ENCODE measurements around the gene YBX3.

The YBX3 gene

GRCh38 chr12:10668526-10668925 is 54.6 kb downstream of the YBX3 start:
- TF ChIP-seq CTCF (IDR thresholded peaks at IDR 0.05), result no peak

DNA sequence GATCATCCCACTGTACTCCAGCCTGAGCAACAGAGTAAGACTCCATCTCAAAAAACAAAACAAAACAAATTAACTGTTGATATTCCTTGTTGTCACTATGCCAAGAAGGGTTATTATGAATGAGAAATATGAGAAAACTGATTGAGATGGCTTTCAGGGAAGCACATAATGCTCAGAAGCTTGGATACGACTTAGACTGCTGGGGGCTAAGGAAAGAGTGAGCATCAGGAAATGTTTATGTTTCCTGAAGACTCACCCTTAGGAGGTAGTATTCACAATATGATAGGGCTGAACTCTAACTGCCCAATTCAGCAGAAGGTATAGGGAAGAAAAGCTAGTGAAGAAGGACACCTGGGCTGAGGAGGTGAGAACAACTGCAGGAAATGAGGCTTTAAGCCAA is 55.5 kb downstream of the YBX3 start:
- TF ChIP-seq CTCF (IDR thresholded peaks at IDR 0.05), result no peak

GRCh38 chr12:10664499-10664898 is 58.6 kb downstream of the YBX3 start:
- no peak for TF ChIP-seq CTCF (IDR thresholded peaks at IDR 0.05)

DNA sequence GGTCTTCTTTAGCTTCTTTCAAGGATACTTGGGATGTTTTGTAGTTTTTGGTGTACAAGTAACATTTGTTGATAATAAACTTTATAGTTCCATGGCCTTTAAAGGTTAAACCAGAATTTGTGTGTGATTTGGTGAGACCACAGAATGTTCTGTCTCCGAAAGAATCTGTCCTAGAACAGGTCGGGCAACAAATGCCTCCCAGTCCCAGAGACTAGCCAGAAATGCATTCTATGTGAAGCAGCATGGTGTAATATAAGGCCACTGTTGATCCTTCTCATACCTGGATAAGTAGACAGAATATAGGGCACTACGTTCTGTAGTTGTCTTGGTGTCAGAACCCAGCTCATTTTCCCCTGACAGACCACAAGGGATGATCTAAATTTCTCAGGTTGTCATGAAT is 59.3 kb downstream of the YBX3 start:
- TF ChIP-seq CTCF (IDR thresholded peaks at IDR 0.05), result no peak

- TF ChIP-seq CTCF (IDR thresholded peaks at IDR 0.05), result no peak
Observed at GRCh38 chr12:10661338-10661737, 61.8 kb downstream of the YBX3 start.

DNA sequence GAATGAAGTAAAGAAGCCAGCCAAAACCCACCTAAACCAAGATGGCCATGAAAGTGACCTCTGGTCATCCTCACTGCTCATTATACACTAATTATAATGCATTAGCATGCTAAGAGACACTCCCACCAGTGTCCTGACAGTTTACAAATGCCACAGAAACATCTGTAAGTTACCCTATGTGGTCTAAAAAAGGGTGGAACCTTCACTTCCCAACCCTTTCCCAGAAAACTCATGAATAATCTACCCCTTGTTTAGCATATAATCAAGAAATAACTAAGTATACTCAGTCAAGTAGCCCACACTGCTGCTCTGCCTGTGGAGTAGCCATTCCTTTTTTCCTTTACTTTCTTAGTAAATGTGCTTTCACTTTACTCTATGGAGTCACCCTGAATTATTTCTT is 69.1 kb downstream of the YBX3 start:
- TF ChIP-seq CTCF (IDR thresholded peaks at IDR 0.05), result no peak

GRCh38 chr12:10652192-10652591 is 70.9 kb downstream of the YBX3 start:
- TF ChIP-seq CTCF (IDR thresholded peaks at IDR 0.05), result no peak
